ENCODE measurements around the gene FOXA2. TPM values are rescaled to one million over a fixed set of nuclear protein-coding genes. Genes with fewer than 3 reads are reported as not detected.
A peak's percentile ranks its signal among the peaks of the same experiment; 100 is the strongest.

The FOXA2 gene
- total and polyA plus RNA-seq, 2 of the 13 experiments (the other 11 are each of a cell fraction or from before 2014, with no cell fraction given) = 8.8 to 12.2 TPM

- ATAC-seq = no peak
- WGBS (ENCODE audit: low lambda C conversion rate) = 96% methylated on average over 5 of the region's 5 CpGs
- no peak for DNase-seq (ENCODE audit: low spot score)
- TF ChIP-seq ZNF235 (CRISPR knock-in tag; IDR thresholded peaks at IDR 0.05; ENCODE audit: borderline replicate concordance) (0 out of 2 replicates have a peak, but pooled peaks have one; percentile 49), ZNF468 (CRISPR knock-in tag; IDR thresholded peaks at IDR 0.05) (no peak), ARNTL (CRISPR knock-in tag; IDR thresholded peaks at IDR 0.05) (no peak), ZNF543 (CRISPR knock-in tag; IDR thresholded peaks at IDR 0.05) (no peak), SALL2 (CRISPR knock-in tag; IDR thresholded peaks at IDR 0.05) (no peak), ZBTB20 (CRISPR knock-in tag; IDR thresholded peaks at IDR 0.05; ENCODE audit: borderline replicate concordance, low read depth) (no peak), TOE1 (CRISPR knock-in tag; IDR thresholded peaks at IDR 0.05) (no peak), ZNF576 (CRISPR knock-in tag; IDR thresholded peaks at IDR 0.05) (peak; percentile 63; the same call in 1 of the 2 replicates), GPN1 (CRISPR knock-in tag; IDR thresholded peaks at IDR 0.05; ENCODE audit: borderline replicate concordance) (no peak), ZNF33B (CRISPR knock-in tag; IDR thresholded peaks at IDR 0.05) (no peak), ZBTB38 (CRISPR knock-in tag; IDR thresholded peaks at IDR 0.05) (peak; percentile 55; the same call in 1 of the 2 replicates), MYNN (CRISPR knock-in tag; IDR thresholded peaks at IDR 0.05; ENCODE audit: low read depth) (no peak), CREM (IDR thresholded peaks at IDR 0.05) (no peak), CREM (CRISPR knock-in tag; IDR thresholded peaks at IDR 0.05) (no peak), UBTF (CRISPR knock-in tag; IDR thresholded peaks at IDR 0.05) (no peak), ZFP36L2 (CRISPR knock-in tag; IDR thresholded peaks at IDR 0.05) (no peak), THAP9 (CRISPR knock-in tag; IDR thresholded peaks at IDR 0.05; ENCODE audit: borderline replicate concordance) (no peak), CEBPG (CRISPR knock-in tag; IDR thresholded peaks at IDR 0.05) (no peak), NRL (CRISPR knock-in tag; IDR thresholded peaks at IDR 0.05; ENCODE audit: borderline replicate concordance) (no peak)
- TF ChIP-seq, protein P1, sequence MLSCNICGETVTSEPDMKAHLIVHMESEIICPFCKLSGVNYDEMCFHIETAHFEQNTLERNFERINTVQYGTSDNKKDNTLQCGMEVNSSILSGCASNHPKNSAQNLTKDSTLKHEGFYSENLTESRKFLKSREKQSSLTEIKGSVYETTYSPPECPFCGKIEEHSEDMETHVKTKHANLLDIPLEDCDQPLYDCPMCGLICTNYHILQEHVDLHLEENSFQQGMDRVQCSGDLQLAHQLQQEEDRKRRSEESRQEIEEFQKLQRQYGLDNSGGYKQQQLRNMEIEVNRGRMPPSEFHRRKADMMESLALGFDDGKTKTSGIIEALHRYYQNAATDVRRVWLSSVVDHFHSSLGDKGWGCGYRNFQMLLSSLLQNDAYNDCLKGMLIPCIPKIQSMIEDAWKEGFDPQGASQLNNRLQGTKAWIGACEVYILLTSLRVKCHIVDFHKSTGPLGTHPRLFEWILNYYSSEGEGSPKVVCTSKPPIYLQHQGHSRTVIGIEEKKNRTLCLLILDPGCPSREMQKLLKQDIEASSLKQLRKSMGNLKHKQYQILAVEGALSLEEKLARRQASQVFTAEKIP (CRISPR knock-in tag; IDR thresholded peaks at IDR 0.05; ENCODE audit: borderline replicate concordance) = peak; percentile 51; the same call in 1 of the 2 replicates
Measured at GRCh38 chr20:22535483-22535882, 48.9 kb downstream of the FOXA2 start.

More at GRCh38 chr20:22535483-22535882, 48.9 kb downstream of the FOXA2 start:
- Histone ChIP-seq H3K36me3 (replicated peaks in 1 of 2; ENCODE audit: control insufficient read depth in 1 of 2, insufficient read depth in 2 of 2, low read length in 2 of 2) (no peaks in the 10 kb centered on the region), H3K4me2 (ENCODE audit: low read depth, low read length) (no peak overlapping the region), H3K27ac (ENCODE audit: extremely low read length, insufficient read depth, low read length) (no peak overlapping the region), H3K27me3 (ENCODE audit: control insufficient read depth in 1 of 2, insufficient read depth in 2 of 2, low read length in 2 of 2) (no peaks in the 10 kb centered on the region), H3K79me2 (ENCODE audit: insufficient read depth, low read length) (no peaks in the 10 kb centered on the region), H4K20me1 (ENCODE audit: insufficient read depth, low read length) (no peaks in the 10 kb centered on the region), H3K9ac (ENCODE audit: insufficient read depth, low read depth, low read length) (no peak overlapping the region), H3K4me1 (ENCODE audit: insufficient read depth, low read length) (peaks cover 77% of the 10 kb centered on the region), H3K4me3 (replicated peaks in 1 of 3; ENCODE audit: insufficient read depth in 1 of 3, low read depth in 2 of 3, low read length in 3 of 3) (no peak overlapping the region), H3K9me3 (ENCODE audit: low read length) (no peaks in the 10 kb centered on the region), H2AFZ (ENCODE audit: low read length) (no peak overlapping the region)
- CTCF ChIA-PET (ENCODE audit: low intra/inter-chr PET ratio, low total read pairs) = no interaction called here
- intact Hi-C loops (cut with micrococcal nuclease; ENCODE audit: unreplicated experiment) = loop anchor here (2.0 kb wide), 1 partner anchor 41 kb away; no protein-coding TSS in a partner anchor
- in situ Hi-C loops (cut with HindIII; ENCODE audit: extremely low pct_ligation_motif_present, low pct_unique_long_range_greater_than_20kb) = no loop called here
- BruUV-seq (replicated peaks) = no TSS peak
- POLR2A ChIA-PET = interaction anchor here (1.2 to 4.7 kb wide), 7 partner anchors 11 to 157 kb away, joined by 3 to 150 read pairs (median 37); partner anchors contain the start of gene FOXA2
- FAIRE-seq = no peak
